ENCODE results near the gene CSRP3. TPM values are rescaled to one million over a fixed set of nuclear protein-coding genes. Genes with fewer than 3 reads are reported as not detected.

The CSRP3 gene
- total and polyA plus RNA-seq, 8 donors: 0.15 to 1.7 (median 0.31) TPM; not detected in 5

GRCh38 chr11:19181531-19182261 lies 20.1 kb downstream of the CSRP3 start:
- no peak overlapping the region for H3K27ac ChIP-seq
- H3K9me3 ChIP-seq: no peaks in the 10 kb centered on the region
- H3K36me3 ChIP-seq: peaks cover 0 to 11% (median 5%) of the 10 kb centered on the region in 4 donors
- no peak overlapping the region for H3K4me3 ChIP-seq
- intact Hi-C loops (cut with DNase I; ENCODE audit: low total_unique reads): no loop called here
- TF ChIP-seq EP300 (IDR thresholded peaks at IDR 0.05) (no peak), POLR2AphosphoS5 (IDR thresholded peaks at IDR 0.05) (no peak), CTCF (IDR thresholded peaks at IDR 0.05) (no peak), POLR2A (IDR thresholded peaks at IDR 0.05) (no peak)
- H3K4me1 ChIP-seq: no peaks in the 10 kb centered on the region
- DNase-seq: no peak
- WGBS, 5 donors: 79 to 90% (median 87%) methylated on average over 5 of the region's 5 CpGs
- no peaks in the 10 kb centered on the region for H3K27me3 ChIP-seq

- Histone ChIP-seq H3K27ac (no peak overlapping the region), H3K4me3 (no peak overlapping the region), H3K9me3 (no peaks in the 10 kb centered on the region), H3K4me1 (no peaks in the 10 kb centered on the region), H3K36me3 (peaks cover 7 to 57% (median 45%) of the 10 kb centered on the region in 4 donors), H3K27me3 (no peaks in the 10 kb centered on the region)
- WGBS, 5 donors: 34 to 60% (median 48%) methylated on average over 2 of the region's 2 CpGs
- no peak for DNase-seq
- intact Hi-C loops (cut with DNase I; ENCODE audit: low total_unique reads): no loop called here
- TF ChIP-seq POLR2A (IDR thresholded peaks at IDR 0.05): no peak
- no peak for TF ChIP-seq CTCF (IDR thresholded peaks at IDR 0.05)
- no peak for TF ChIP-seq EP300 (IDR thresholded peaks at IDR 0.05)
- no peak for TF ChIP-seq POLR2AphosphoS5 (IDR thresholded peaks at IDR 0.05)
Measured at GRCh38 chr11:19176629-19177186, 25.1 kb downstream of the CSRP3 start.

GRCh38 chr11:19173964-19174638 lies 27.7 kb downstream of the CSRP3 start:
- Histone ChIP-seq H3K27me3 (no peaks in the 10 kb centered on the region), H3K4me1 (no peaks in the 10 kb centered on the region), H3K36me3 (peaks cover 9 to 78% (median 67%) of the 10 kb centered on the region in 4 donors), H3K9me3 (no peaks in the 10 kb centered on the region), H3K4me3 (no peak overlapping the region), H3K27ac (no peak overlapping the region)
- DNase-seq: no peak
- 96 to 98% (median 98%) methylated on average over 7 of the region's 7 CpGs for WGBS, 5 donors
- no peak for TF ChIP-seq POLR2A (IDR thresholded peaks at IDR 0.05)
- no peak for TF ChIP-seq CTCF (IDR thresholded peaks at IDR 0.05)
- no peak for TF ChIP-seq EP300 (IDR thresholded peaks at IDR 0.05)
- TF ChIP-seq POLR2AphosphoS5 (IDR thresholded peaks at IDR 0.05): no peak
- intact Hi-C loops (cut with DNase I; ENCODE audit: low total_unique reads): no loop called here

- Histone ChIP-seq H3K36me3 (peaks cover 9 to 88% (median 74%) of the 10 kb centered on the region in 4 donors), H3K4me1 (no peaks in the 10 kb centered on the region), H3K9me3 (no peaks in the 10 kb centered on the region), H3K27ac (no peak overlapping the region), H3K27me3 (no peaks in the 10 kb centered on the region), H3K4me3 (no peak overlapping the region)
- no peak for TF ChIP-seq CTCF (IDR thresholded peaks at IDR 0.05)
- no peak for TF ChIP-seq POLR2A (IDR thresholded peaks at IDR 0.05)
- TF ChIP-seq POLR2AphosphoS5 (IDR thresholded peaks at IDR 0.05): no peak
- TF ChIP-seq EP300 (IDR thresholded peaks at IDR 0.05): no peak
- intact Hi-C loops (cut with DNase I; ENCODE audit: low total_unique reads): no loop called here
- 81 to 91% (median 86%) methylated on average over 9 of the region's 9 CpGs for WGBS, 5 donors
- DNase-seq: no peak
Measured at GRCh38 chr11:19173004-19173689, 28.6 kb downstream of the CSRP3 start.

All from stomach (tissue), 9 donors.